ENCODE measurements around the gene METAP1.

DNA sequence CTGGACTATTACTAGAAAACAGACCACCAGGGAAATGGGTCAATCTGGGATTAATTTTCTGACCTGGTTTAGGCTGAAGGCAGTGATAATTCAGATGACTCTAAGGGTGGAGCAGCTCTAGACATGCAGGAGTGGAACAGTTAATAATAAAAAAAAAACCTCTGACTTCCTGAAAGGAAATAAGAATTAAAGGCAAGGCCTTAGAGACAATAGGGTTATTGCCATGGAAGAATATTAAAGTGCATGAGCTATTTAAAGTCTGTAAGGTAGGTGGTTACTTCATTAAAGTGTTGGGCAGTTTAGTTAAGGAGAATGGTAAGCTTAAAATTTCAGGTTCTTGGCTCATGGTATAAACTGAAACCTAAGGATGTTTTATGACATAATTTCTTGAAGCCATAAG, 107.6 kb downstream of the METAP1 start:
- no peak for TF ChIP-seq EZH2phosphoT487 (IDR thresholded peaks at IDR 0.05)
- no peak for TF ChIP-seq EZH2 (IDR thresholded peaks at IDR 0.05)
